WI38 (cell line): ENCODE measurements around the gene WNT16.
"Not testable (repeated sequence)": the region's sequence is repeated elsewhere in the genome, so short reads cannot be mapped to it uniquely, and the experiment has no call there.

ENCODE experiments used
- H3K4me3 ChIP-seq: 2 replicates; pipeline ENCODE4 v1.5.1; 2011; ENCODE audit warnings: low read depth, mild to moderate bottlenecking, control low read depth, low read length
- TF ChIP-seq, protein P1 (sequence below): IDR thresholded peaks from 2 replicates; pipeline ENCODE4 v1.5.1; 2012; ENCODE audit warnings: low read depth, mild to moderate bottlenecking, control low read depth, low read length

Gene WNT16

DNA sequence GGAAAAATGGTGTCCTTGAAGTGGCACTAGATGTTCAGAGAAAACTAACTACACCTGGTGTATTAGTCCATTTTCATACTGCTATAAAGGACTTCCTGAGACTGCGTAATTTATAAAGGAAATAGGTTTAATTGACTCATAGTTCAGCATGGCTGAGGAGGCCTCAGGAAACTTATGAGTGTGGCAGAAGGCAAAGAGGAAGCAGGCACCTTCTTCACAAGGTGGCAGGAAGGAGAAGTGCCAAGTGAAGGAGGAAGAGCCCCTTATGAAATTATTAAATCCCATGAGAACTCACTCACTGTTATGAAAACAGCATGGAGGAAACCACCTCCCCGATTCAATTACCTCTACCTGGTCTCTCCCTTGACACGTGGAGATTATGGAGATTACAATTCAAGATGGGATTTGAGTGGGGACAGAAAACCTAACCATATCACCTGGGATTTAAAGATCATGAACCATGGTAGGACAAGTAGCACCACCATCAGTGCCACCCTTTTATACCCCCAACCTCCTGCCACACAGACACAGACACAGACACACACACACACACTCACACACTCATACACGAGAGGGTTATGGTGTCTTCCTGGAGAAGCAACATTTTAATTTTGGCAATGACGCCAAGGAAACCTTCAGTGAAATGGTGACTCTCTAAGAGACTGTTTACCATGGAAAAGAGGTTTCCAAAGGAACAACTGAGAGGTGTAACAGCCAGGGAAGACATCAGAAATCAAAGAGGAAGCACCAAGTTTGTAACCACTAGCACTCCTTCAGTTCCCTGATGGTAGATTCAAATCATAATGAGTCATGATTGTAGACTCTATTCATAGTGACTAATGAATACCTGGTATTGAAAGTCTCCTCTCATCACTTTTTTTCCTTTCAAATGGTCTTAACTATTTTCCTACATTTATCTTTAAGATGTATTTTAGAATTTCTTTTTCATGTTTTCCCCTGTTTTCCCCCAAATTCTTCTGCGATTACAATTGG lies 41.8 kb upstream of the WNT16 start:
- no peak overlapping the region for H3K4me3 ChIP-seq
- TF ChIP-seq, protein P1, sequence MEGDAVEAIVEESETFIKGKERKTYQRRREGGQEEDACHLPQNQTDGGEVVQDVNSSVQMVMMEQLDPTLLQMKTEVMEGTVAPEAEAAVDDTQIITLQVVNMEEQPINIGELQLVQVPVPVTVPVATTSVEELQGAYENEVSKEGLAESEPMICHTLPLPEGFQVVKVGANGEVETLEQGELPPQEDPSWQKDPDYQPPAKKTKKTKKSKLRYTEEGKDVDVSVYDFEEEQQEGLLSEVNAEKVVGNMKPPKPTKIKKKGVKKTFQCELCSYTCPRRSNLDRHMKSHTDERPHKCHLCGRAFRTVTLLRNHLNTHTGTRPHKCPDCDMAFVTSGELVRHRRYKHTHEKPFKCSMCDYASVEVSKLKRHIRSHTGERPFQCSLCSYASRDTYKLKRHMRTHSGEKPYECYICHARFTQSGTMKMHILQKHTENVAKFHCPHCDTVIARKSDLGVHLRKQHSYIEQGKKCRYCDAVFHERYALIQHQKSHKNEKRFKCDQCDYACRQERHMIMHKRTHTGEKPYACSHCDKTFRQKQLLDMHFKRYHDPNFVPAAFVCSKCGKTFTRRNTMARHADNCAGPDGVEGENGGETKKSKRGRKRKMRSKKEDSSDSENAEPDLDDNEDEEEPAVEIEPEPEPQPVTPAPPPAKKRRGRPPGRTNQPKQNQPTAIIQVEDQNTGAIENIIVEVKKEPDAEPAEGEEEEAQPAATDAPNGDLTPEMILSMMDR: no peak

DNA sequence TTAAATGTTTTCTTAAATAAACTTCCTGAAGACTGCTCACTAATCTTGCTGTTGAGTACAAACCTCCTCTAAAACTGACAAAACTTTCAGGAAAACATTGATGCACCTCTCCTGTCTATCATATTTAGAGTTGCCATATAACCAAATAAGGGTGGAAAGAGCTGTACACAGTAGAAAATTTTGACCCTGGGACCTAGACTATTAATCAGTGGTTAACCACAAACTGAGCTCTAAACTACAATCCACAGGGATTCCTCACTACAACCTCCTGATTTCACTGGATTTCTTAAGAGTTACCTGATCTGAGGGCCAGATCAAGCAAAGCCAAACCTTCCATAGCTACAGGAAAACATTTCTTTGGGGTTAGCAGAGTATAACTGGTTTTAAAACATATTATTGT lies 39.9 kb upstream of the WNT16 start:
- TF ChIP-seq, protein P1: no peak
- no peak overlapping the region for H3K4me3 ChIP-seq

DNA sequence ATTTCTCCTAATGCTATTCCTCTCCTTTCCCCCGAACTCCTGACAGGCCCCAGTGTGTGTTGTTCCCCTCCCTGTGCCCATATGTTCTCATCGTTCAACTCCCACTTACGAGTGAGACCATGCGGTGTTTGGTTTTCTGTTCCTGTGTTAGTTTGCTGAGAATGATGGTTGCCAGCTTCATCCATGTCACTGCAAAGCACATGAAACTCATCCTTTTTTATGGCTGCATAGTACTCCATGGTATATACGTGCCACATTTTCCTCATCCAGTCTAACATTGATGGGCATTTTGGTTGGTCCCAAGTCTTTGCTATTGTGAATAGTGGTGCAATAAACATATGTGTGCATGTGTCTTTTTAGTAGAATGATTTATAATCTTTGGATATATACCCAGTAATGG lies 38.9 kb upstream of the WNT16 start:
- H3K4me3 ChIP-seq: not testable (repeated sequence)

DNA sequence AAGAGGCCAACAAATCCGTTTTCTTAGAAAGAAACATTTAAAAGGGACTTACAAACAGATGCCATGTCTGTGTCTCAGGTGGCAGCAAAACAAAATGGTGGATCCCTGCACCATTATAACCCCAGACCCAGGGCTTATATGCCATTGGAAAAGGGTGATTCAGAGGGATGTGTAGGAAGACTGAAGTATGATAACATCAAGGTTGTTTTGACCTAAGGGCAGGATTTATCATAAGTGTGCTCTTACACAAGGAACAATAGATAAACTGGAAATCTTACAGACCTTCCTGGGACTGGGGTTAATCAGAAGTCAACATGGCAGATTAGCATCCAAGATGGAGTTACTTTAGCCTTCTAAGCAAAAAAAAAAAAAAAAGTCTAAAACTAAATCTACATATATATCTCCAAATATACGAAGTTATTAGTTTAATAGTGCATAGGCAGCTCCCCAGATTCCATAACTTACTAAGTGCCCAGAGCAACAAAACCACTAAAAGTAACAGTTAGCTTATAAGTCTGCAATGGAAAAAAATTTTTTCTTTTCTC lies 34.3 kb upstream of the WNT16 start:
- no peak overlapping the region for H3K4me3 ChIP-seq
- TF ChIP-seq, protein P1: no peak

DNA sequence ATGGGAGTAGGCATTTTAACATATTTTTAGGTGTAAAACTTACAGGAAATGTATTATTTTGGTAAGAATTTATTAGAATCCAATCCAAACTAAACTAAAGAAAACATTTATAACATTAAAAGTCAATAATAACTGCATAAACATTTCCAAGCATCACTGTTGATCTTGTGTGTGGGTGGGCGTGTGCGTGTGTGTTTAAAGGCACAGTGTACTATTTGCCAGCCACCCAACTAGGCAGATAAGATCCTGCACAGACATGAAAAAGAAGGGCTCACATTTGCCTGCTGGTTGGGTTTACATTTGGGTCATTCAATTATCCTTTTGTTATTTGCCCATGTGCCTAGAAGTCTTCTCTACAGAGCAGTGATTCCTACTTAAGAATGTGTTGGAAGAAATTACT lies 31.0 kb upstream of the WNT16 start:
- no peak overlapping the region for H3K4me3 ChIP-seq
- TF ChIP-seq, protein P1: no peak

DNA sequence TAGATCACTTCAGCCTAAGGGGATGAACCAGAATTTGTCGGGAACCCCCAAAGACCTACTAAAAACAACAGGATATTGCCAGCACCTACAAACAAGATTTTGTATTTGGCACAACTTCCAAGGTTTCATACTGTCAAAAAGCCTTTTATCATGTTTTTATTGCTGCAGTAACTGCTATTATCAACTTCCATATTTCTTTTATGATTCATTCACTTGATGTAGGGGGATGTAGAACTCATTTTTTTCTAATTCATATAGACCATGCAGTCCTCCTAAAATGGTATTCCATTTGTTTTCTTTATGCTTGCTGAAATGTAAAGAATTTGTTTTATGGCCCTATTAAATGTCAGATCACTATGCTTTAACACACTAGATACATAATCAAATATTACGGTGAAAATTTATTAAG lies 30.0 kb upstream of the WNT16 start:
- TF ChIP-seq, protein P1: no peak
- no peak overlapping the region for H3K4me3 ChIP-seq

DNA sequence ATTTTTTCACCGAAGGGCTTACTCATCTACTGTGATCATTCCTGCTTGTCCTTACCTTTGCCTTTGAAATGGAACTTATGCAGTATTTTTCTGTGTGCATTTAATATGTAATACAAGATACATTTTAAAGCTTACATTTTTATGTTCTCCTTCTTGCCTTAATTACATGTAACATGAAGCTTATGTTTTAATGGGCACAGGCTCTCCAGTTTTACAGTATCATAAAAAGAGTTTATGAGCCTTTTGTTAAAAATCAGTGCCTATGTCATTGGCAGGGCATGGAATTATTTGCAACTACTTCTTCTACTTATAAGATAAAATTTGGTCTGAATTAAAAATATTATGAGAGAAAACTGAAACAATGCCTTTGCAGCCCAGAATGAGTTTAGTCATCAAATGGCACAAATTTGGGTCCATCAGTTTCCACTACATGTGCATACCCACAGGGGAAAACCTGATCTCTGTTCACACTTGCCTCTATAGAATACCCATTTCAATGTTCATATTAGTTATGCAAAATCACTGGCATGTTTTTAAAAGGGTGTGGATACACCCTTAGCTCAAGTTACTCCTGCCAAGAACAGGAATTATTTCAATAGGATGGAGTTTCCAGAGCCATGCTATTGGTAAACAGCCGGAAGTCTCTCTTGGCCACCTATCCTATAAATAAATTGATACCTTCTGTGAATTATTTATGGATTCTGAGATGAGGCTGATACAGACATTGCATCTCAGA lies 27.9 kb upstream of the WNT16 start:
- TF ChIP-seq, protein P1: no peak
- H3K4me3 ChIP-seq: no peak overlapping the region
